SK-N-MC (cell line): ENCODE measurements around the gene DNMBP.

Experiments
- EZH2 ChIP-seq: fragments of 200-600 bp; sonication (generic); IDR thresholded peaks from one replicate; pipeline ENCODE4 v1.6.1; 2017; ENCODE audit warnings: antibody characterized with exemption
- POLR2AphosphoS5 ChIP-seq: IDR thresholded peaks from 2 replicates; pipeline ENCODE4 v1.6.1; 2012; ENCODE audit warnings: mild to moderate bottlenecking, low read depth, low read length, borderline replicate concordance

- TF ChIP-seq EZH2, result no peak
- no peak for TF ChIP-seq POLR2AphosphoS5
These were observed 30.6 kb downstream of the DNMBP start for GRCh38 chr10:99979066-99979685.
